Transverse colon (tissue), 4 donors: Measurements from ENCODE around the gene C11orf54. TPM values are rescaled to one million over a fixed set of nuclear protein-coding genes. Genes with fewer than 3 reads are reported as not detected.

Source experiments
- DNase-seq: peaks from one replicate; pipeline ENCODE4 v3.0.0-alpha.2; 2019
- H3K27ac ChIP-seq, 4 donors: fragments of 200-600 bp; sonication (generic); 2 replicates each; pipeline ENCODE4 v1.5.1; 2016 to 2018; ENCODE audit warnings: inconsistent platforms in 4 of 4
- H3K27me3 ChIP-seq: fragments of 200-600 bp; sonication (generic); 2 replicates; pipeline ENCODE4 v1.5.1; 2017; ENCODE audit warnings: inconsistent platforms
- H3K36me3 ChIP-seq, 4 donors: fragments of 200-600 bp; sonication (generic); 2 replicates each; pipeline ENCODE4 v1.5.1; 2017 to 2019; ENCODE audit warnings: inconsistent platforms in 4 of 4
- H3K4me1 ChIP-seq, 4 donors: fragments of 200-600 bp; sonication (generic); 2 replicates each; pipeline ENCODE4 v1.5.1; 2017 to 2020; ENCODE audit warnings: inconsistent platforms in 4 of 4
- H3K4me3 ChIP-seq, 4 donors: fragments of 200-600 bp; sonication (generic); 1 replicate in 1 of 4; 2 replicates in 3 of 4; pipeline versions ENCODE4 v1.5.1 to v1.6.1; 2017 to 2019; ENCODE audit warnings: inconsistent platforms in 4 of 4
- H3K9me3 ChIP-seq, 2 donors: fragments of 200-600 bp; sonication (generic); 2 replicates each; pipeline ENCODE4 v1.5.1; 2017 to 2019; ENCODE audit warnings: inconsistent platforms in 2 of 2
- CTCF ChIP-seq, 5 experiments: fragments of 200-600 bp in 3 of 5; fragments of 450-650 bp in 2 of 5; sonication (generic) in 3 of 5; IDR thresholded peaks; 1 replicate in 2 of 5; 2 replicates in 3 of 5; pipeline ENCODE4 v1.5.1; 2016 to 2017; ENCODE audit warnings: antibody characterized with exemption in 5 of 5, inconsistent platforms in 3 of 5, mild to moderate bottlenecking in 2 of 5, moderate library complexity in 1 of 5
- EP300 ChIP-seq: sonication (generic); formaldehyde crosslinking; IDR thresholded peaks from one replicate; pipeline ENCODE4 v1.6.1; 2017; ENCODE audit warnings: antibody characterized with exemption, low read depth
- POLR2A ChIP-seq: fragments of 450-650 bp; IDR thresholded peaks from one replicate; pipeline ENCODE4 v1.6.1; 2016; ENCODE audit warnings: antibody characterized with exemption, mild to moderate bottlenecking, moderate library complexity
- POLR2AphosphoS5 ChIP-seq, 3 donors: sonication (generic); formaldehyde crosslinking; IDR thresholded peaks; one replicate each; pipeline ENCODE4 v1.6.1; 2016; ENCODE audit warnings: antibody characterized with exemption in 3 of 3
- WGBS, 2 donors: methylation state at CpG; one replicate each; pipeline ENCODE4 v1.1.5; 2018; ENCODE audit warnings: low coverage in 1 of 2; 5-methylcytosine and 5-hydroxymethylcytosine counted together
- in situ Hi-C, 4 donors: fragments of 200-750 bp; cut with MboI; loops; one replicate each; pipeline versions ENCODE4 v1.15.0 to v1.15.1; 2017; ENCODE audit warnings: low sequenced_read_pairs in 3 of 4, low pct_ligation_motif_present in 1 of 4, low pct_unique_long_range_greater_than_20kb in 1 of 4
- intact Hi-C: fragments of 100-400 bp; cut with DNase I; formaldehyde crosslinking; loops from one replicate; pipeline ENCODE4 v1.15.1; 2023; ENCODE audit warnings: low total_unique reads
- total RNA-seq, 4 donors: library from RNA; depleted of rRNA; stranded (reverse); fragments of >200 nt; gene quantifications; one replicate each; pipeline ENCODE4 v1.1.0, GENCODE V29; 2016

Gene C11orf54
- total RNA-seq, 4 donors from 2014 or later: 33.3 to 160 (median 105) TPM

DNA sequence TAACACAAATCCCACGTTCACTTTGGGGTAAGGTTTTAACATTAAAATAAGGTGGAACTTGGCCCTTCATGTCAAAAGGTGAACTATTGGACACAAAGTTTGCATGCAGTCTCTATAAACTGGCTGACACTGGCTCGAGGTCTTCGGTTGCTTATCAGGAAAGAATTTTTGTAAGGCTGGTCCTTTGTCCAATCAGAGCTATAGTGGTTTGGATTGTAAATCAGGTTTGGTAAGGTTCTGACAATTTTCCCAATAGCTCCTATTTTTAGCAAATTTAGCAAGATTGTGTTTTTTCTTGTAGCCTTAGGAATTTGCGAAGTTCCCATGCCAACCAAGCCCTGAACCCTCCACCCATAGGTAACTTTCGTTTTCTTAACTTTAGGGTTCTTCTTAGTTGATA is 25.0 kb downstream of the C11orf54 start:
- DNase-seq: no peak
- TF ChIP-seq POLR2A (no peak), CTCF (IDR thresholded peaks at IDR 0.05) (no peak), POLR2AphosphoS5 (IDR thresholded peaks at IDR 0.05) (no peak), EP300 (no peak)
- no peaks in the 10 kb centered on the region for H3K27me3 ChIP-seq
- no peak overlapping the region for H3K4me3 ChIP-seq
- no peak overlapping the region for H3K27ac ChIP-seq
- intact Hi-C loops (no loop called here), in situ Hi-C loops (no loop called here)
- WGBS, 2 donors: 68 to 91% methylated on average over 4 to 5 of the region's 5 CpGs
- H3K36me3 ChIP-seq: peaks cover 0 to 15% (median 5%) of the 10 kb centered on the region in 4 donors
- peaks cover 0 to 5% (median 0%) of the 10 kb centered on the region in 4 donors for H3K4me1 ChIP-seq
- no peaks in the 10 kb centered on the region for H3K9me3 ChIP-seq

GRCh38 chr11:93767018-93767417 is 25.5 kb downstream of the C11orf54 start:
- Histone ChIP-seq H3K27me3 (no peaks in the 10 kb centered on the region), H3K9me3 (no peaks in the 10 kb centered on the region), H3K36me3 (peaks cover 0 to 10% (median 2%) of the 10 kb centered on the region in 4 donors), H3K4me1 (peaks cover 0 to 5% (median 0%) of the 10 kb centered on the region in 4 donors), H3K27ac (no peak overlapping the region), H3K4me3 (no peak overlapping the region)
- WGBS, 2 donors: 89 to 90% methylated on average over 1 to 3 of the region's 3 CpGs
- in situ Hi-C loops: no loop called here
- DNase-seq: no peak
- intact Hi-C loops: no loop called here
- TF ChIP-seq POLR2A: no peak
- TF ChIP-seq POLR2AphosphoS5 (IDR thresholded peaks at IDR 0.05): no peak
- TF ChIP-seq CTCF (IDR thresholded peaks at IDR 0.05): no peak
- TF ChIP-seq EP300: no peak

DNA sequence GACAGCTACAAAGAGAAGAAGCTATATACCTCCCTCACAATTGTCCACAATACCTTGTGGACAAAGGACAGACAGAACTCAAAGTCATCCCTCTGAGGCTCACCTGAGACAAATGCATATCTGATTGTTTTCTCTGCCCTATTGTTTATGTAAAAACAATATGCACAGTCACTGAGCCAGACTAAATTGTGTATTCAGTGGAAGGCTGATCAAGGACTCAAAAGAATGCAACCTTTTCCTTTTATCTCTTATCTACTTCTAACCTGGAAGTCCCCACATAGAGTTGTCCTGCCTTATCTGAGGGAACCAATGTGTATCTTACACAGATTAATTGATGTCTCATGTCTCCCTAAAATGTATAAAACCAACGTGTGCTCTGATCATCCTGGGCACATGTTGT is 28.7 kb downstream of the C11orf54 start:
- Histone ChIP-seq H3K4me3 (no peak overlapping the region), H3K27ac (no peak overlapping the region), H3K27me3 (no peaks in the 10 kb centered on the region), H3K4me1 (peaks cover 0 to 4% (median 0%) of the 10 kb centered on the region in 4 donors), H3K36me3 (no peaks in the 10 kb centered on the region), H3K9me3 (no peaks in the 10 kb centered on the region)
- in situ Hi-C loops (no loop called here), intact Hi-C loops (no loop called here)
- TF ChIP-seq EP300 (no peak), POLR2AphosphoS5 (IDR thresholded peaks at IDR 0.05) (no peak), POLR2A (no peak), CTCF (IDR thresholded peaks at IDR 0.05) (no peak)
- 40 to 54% methylated on average over 1 of the region's 1 CpG for WGBS, 2 donors
- DNase-seq: no peak

- 99% methylated on average over 4 of the region's 4 CpGs; no CpG with 5 or more reads in 1 of the 2 donors for WGBS, 2 donors
- no peak for TF ChIP-seq POLR2A
- TF ChIP-seq CTCF (IDR thresholded peaks at IDR 0.05): no peak
- no peak for TF ChIP-seq EP300
- TF ChIP-seq POLR2AphosphoS5 (IDR thresholded peaks at IDR 0.05): no peak
- H3K4me1 ChIP-seq: no peaks in the 10 kb centered on the region
- no peak overlapping the region for H3K4me3 ChIP-seq
- no peak overlapping the region for H3K27ac ChIP-seq
- in situ Hi-C loops: no loop called here
- intact Hi-C loops: no loop called here
- no peaks in the 10 kb centered on the region for H3K36me3 ChIP-seq
- no peak for DNase-seq
- H3K27me3 ChIP-seq: no peaks in the 10 kb centered on the region
- H3K9me3 ChIP-seq: no peaks in the 10 kb centered on the region
These were observed 30.7 kb downstream of the C11orf54 start for GRCh38 chr11:93772123-93772522.
